GM19463 (cell line): ENCODE data around the gene PIGH.
A peak's percentile ranks its signal among the peaks of the same experiment; 100 is the strongest.
"Not testable (repeated sequence)": the region's sequence is repeated elsewhere in the genome, so short reads cannot be mapped to it uniquely, and the experiment has no call there.

ENCODE experiments used
- ATAC-seq: cut with Tn5 transposase; IDR thresholded peaks from one replicate; pipeline ENCODE4 v1.9.1; 2021; ENCODE audit warnings: mild to moderate bottlenecking, moderate library complexity; ENCODE audit not compliant: unreplicated experiment

PIGH gene, protein sequence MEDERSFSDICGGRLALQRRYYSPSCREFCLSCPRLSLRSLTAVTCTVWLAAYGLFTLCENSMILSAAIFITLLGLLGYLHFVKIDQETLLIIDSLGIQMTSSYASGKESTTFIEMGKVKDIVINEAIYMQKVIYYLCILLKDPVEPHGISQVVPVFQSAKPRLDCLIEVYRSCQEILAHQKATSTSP

DNA sequence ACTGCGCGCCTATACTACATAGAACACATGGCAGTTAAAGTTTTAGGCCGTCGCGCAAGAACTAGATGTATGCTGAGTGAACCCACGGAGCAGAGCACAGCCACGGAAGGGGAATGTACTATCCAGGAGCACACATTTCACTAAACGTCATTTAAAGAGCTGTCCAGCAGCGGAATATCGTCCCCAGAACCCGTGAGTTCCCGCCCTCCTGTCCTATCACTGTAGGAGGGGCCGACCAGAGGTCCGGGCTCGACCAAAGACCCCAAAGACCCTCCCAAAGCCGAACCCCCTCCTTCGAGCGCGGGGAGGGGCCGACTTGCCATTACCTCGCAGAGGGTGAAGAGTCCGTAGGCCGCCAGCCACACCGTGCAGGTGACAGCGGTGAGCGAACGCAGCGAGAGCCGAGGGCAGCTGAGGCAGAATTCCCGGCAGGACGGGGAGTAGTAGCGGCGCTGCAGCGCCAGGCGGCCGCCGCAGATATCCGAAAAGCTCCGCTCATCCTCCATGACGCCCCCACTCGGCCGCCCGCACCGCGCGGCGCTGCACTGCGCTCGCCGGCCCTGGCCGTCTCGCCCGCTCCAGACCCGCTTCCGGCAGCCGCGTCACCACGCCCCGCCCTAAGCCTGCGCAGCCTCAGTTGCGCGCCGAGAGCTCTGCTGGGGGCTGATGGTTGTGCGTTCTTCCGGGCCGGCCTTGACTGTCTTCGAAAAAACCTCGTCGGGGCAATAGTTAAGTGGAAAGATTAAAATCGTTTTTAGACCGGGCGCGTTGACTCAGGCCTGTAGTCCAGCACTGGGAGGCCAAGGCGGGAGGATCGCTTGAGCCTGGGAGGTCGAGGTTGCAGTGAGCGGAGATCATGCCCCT, at the start of gene PIGH:
Gene PIGH, minus strand, starts transcription at position 571 of the 864 bp plus-strand sequence. Its CDS starts 65 bp downstream, at position 506.
- ATAC-seq, result peak; percentile 95

DNA sequence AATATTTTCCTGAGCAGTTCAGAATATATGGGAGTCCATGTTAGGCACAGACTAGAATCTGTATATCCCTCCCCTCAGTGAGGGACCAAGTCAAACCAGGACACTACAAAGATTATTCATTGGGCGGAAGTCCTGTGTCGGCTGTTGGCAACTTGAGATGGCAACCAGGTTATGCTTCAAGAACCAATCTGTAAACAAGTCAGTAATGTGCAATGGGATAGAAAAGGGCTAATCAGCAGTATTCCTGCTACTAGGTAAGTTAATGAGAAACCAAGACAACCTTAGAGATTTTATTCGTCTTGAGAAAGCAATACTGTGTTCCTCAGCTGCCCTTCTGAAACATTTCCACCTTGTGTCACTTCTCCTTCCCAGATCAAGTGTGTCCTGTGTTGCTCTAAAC, 46.1 kb upstream of the PIGH start:
- no peak for ATAC-seq

DNA sequence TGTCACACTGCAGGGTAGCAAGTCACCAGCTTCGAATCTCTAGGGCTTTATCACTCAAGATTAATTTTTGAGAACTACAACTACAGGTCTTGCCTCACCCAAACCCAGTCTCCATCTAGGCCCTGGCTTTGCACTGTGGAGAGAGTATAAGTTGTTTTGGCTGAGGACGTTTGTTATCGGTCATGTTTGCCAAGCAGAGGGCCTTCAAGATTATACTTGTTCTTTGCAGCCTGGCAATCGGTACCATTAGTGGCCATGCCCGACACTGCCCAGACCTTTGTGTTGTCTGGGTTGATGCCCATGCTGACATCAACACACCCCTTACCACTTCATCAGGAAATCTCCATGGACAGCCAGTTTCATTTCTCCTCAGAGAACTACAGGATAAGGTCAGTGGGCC, 45.3 kb upstream of the PIGH start:
- no peak for ATAC-seq

DNA sequence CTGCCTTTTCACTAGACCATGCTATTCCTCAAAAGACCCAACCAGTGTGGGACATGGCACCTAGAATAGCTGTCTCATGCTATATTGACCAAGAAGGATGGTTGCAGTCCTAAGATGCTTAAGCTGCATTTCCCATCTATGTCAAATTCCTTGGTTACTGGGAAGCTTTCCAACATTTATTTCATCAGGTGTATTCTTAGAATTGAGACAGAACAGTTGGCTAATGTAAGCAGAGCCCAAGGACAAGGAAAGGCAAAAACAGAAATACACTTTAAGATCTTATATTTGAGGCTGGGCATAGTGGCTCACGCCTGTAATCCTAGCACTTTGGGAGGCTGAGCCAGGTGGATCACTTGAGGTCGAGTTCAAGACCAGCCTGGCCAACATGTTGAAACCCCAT, 44.4 kb upstream of the PIGH start:
- ATAC-seq, result no peak

DNA sequence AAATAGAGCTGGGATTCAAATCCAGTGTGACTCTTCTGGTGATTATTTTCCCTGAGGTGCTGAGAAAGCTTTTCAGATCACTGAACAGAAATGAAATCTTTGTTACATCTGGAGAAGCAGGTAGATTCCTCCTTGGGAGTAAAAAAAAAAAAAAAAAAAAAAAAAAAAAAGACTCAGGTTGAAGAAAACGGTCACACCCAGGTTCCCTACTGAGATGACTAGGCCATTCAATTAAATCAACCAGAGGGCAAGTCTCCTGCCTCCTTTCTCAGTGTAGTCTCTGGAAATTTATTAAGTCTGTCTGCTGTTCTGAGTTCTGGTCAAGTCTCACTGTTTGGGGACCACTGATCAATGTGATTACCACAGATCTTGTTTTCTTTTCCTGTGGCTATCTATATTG, 43.6 kb upstream of the PIGH start:
- ATAC-seq, result no peak

DNA sequence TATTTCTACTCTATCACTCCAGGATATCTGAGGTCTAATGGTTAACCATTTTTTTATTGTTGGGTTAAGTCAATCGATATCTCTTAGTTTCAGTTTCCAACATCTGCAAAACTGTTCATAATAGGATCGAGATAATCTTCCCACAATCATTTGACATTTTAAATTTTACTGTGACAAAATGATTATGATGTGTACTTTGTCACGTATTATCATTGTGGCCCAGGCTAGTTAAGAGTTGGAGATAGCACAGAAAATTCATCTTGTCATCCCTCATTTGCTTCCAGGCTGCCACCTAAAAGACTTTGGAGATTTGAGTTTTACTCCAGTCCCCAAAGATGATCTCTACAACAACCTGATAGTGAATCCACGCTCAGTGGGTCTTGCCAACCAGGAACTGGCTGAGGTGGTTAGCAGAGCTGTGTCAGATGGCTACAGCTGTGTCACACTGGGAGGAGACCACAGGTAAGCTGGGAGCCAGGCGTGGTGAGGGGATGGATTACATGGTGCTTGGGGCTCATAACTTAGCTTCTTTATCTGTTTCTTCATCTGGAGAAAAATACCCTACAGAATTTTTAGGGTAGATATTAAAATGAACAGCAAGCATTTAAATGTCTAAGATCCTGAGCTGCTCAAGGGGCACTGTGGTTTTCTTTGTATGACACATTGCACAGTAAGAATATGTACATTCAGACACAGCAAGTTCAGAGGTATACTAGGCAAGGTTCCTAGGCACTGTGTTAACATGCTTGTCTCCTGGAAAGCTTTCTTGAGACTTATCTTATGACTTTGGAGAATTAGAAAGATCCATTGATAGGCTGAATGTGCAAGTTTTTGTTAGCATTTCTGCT, 42.1 kb upstream of the PIGH start:
- no peak for ATAC-seq

DNA sequence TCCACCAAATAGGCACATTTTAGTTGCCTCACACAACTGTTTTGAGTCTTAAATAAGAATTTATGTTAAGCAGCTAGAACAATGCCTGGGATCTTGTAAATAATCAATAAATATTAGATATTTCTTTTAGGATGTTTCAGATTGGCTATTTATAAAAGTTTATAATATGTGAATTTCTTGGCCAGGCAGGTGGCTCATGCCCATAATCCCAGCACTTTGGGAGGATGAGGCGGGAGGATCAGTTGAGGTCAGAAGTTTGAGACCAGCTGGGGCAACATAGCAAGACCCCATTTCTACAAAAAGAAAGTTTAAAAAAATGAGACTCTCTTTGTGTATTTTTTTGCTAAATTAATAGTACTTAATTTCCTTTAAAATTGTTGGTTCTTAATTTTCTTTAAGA, 41.4 kb upstream of the PIGH start:
- no peak for ATAC-seq

DNA sequence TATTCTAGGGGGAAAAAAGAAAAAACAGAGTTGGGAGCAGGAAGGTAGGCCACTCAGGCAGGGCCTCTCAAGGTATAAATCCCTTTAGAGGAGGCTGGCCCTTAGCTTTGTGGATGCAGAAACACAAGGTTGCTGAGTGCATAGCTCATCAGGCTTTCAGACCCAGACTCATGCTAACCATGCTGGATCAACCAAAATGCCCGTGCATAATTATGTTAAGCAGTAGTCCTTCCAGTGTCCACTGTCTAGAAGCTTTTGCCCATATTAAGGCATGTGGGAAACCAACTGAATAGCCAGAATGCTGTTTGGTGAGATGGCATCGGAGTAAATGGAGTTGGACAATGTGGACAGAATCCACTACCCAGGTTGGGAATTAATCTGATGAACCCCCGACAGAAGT, 38.6 kb upstream of the PIGH start:
- no peak for ATAC-seq

DNA sequence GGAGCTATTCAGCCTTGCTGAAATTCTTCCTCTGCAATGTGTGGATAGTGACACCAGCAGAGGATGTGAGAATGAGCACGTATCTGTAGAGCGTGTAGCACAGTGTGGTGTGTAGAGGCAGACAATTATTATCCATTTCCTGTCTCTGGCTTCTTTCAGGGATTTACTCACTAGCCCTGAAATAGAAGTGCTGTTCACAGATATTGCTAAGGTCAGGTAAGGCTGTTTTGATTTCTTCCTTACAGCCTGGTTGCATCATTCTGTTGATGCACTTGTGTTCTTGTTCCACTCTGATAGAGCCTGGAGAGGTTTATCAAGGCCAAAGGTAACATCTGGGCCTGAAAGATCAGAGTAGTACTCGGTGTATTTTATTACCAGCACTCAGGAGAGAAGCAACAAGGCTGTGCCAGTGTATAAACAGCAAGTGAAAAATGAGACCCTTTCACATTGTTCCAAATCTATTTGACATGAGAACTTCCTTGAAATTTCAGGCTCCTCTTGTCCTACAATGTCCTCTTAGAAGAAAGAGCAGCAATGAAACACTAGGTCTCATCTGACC, 36.4 kb upstream of the PIGH start:
- no peak for ATAC-seq

DNA sequence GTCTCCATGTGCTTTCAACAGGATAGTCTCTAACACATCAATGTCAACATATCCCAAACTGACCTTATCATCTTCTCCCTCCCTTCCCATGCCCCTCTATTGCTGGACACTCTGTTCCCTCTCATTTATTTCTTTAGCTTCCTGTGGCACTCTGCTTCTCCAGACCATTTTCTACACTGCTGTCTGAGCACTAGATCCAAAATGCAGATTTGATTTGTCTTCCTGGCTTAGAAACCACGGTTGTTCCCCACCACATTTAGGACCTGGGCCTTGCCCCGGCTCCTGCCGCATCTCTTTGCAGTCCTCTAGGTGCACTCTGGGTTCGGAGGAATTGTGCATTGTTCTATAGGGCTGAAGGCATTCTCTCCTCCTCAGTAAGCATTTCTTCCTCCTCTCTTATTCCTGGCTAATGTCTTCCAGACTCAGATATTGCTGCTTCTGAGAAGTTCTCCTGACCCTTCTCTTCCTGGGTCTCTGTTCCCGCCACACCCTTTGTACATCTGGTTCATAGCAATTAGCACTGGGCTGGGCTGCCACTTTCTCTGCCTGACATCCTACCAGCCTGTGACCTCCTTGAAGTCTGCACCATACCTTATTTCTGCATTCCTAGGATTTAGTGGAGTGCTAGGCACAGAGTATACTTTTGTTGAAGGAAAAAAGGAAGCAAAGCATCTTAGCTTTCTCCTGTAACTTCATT, 33.5 kb upstream of the PIGH start:
- ATAC-seq, result no peak

DNA sequence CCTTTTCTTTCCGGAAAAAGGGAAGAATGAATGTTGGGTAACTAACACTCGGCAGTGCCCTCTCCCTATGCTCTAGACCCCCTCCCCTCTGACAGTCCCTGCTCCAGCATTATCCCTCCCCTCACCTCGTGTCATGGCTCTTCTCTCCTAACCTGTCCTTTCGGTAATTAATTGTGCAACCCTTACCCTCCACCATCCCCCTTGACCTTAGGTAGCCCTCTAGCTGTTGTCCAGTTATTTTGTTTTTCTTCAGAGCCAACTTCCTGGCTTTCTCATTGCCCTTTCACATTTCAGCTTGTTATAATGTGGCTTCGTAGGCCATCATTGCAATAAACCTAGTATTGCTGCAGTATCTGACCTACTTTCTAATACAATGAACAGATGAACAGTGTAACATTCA, 30.9 kb upstream of the PIGH start:
- ATAC-seq, result no peak

DNA sequence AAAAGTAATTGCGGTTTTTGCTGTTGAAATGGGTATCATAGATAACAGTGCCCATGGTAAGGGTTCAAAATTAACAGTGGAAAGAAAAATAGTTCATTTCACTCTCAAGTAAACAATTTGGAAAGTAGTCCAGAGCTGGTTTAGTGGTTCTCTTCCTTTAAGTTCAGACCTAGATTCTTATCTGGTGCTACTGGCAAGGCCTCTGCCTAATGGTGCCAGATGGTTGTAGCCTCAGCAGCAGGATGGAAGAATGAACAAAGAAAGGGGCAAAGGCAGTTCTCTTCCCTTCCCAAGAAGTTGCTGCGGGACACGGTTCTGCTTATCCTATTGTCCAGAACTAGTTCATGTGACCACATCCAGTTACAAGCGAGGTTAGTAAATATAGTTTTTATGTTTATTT, 30.1 kb upstream of the PIGH start:
- ATAC-seq, result no peak

DNA sequence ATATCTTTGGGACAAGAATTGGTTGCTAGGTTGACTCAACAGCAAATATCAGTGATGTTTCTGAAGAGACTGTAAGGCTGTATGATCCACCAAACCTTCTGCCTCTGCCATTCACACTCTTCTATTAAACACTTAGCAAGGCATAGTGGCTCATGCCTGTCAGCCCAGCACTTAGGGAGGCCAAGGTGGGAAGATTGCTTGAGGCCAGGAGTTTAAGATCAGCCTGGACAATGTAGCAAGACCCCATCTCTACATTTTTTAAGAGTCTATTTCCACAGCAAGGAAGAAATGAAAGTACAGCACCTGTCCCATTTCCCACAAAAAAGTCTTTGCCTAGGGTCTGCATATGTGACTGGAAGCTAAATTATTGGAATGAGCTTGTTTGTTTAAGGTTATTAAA, 27.5 kb upstream of the PIGH start:
- no peak for ATAC-seq

DNA sequence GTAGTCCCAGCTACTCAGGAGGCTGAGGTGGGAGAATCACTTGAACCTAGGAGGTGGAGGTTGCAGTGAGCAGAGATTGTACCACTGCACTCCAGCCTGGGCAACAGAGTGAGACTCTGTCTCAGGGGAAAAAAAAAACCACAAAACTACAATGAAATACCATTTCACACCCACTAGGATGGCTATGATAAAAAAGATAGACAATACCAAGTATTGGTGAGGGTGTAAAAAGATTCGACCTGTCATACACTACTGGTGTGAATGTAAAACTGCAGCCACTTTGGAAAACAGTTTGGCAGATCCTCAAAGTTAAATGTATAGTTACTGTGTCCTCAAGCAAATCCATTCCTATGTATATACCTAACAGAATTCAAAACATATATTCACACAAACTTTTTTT, 26.1 kb upstream of the PIGH start:
- ATAC-seq, result not testable (repeated sequence)

DNA sequence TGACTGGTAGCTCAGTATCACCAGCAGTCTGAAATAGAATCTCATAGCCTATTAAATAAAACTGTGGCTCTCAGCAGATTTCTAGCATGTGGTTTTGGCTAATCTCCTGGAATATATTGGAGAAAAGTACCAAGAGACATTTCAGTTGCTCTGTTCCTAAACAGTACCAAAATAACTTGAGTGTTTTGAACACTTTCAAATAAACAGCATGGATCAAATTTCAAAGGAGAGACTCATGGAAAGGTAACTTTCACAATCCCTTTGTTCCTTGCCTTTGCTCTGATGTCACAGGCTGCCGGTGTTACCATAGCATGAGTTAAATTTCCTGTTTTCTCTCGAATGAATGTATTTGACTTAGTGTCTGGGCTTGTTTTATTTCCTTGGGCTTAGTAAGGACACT, 23.0 kb upstream of the PIGH start:
- no peak for ATAC-seq

DNA sequence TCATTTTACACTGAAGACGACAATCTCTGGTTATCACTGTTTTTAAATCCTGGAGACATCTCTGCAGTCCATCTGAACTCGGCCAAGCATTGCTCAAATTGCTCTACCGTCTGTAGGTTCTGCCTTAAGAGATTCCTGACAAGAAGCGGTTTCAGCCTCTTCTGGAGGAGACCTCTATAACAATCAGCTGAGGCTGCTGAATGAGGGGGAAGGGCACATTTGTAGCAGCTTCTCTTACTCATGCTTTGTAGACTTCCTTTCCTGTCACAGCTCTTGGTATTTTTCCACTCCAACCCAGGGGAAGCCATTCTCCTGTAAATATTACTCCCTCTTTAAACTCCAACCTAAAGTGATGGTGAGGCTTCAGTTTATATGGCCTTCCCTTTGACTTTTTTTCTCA, 22.6 kb upstream of the PIGH start:
- no peak for ATAC-seq

DNA sequence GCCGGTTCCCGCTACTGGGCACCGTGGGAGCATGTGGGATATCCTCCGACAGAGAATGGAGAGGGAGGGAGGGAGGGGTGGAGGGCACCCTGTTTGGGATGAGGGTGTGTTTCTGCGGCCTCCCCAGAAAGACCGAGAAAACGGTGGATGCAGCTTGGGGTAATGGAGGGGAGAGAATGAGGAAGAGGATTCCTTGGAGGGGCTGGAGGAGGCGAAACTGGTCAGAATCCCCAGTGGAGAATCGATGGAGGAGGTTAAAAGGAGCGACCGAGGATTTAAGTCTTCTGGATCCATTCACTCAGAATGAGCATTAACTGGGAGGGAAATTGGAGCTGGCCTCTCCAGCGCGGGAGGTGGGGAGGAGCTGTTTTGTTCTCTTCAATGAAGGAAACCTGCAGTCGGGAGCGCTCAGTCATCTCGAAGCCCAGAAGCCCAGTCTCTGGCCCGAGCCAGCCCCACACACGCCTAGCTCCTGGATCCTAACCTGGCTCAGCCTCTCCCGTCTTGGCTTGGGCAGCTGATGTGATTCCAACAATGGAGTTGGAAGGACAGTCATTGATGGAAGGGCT, 20.2 kb upstream of the PIGH start:
- no peak for ATAC-seq

DNA sequence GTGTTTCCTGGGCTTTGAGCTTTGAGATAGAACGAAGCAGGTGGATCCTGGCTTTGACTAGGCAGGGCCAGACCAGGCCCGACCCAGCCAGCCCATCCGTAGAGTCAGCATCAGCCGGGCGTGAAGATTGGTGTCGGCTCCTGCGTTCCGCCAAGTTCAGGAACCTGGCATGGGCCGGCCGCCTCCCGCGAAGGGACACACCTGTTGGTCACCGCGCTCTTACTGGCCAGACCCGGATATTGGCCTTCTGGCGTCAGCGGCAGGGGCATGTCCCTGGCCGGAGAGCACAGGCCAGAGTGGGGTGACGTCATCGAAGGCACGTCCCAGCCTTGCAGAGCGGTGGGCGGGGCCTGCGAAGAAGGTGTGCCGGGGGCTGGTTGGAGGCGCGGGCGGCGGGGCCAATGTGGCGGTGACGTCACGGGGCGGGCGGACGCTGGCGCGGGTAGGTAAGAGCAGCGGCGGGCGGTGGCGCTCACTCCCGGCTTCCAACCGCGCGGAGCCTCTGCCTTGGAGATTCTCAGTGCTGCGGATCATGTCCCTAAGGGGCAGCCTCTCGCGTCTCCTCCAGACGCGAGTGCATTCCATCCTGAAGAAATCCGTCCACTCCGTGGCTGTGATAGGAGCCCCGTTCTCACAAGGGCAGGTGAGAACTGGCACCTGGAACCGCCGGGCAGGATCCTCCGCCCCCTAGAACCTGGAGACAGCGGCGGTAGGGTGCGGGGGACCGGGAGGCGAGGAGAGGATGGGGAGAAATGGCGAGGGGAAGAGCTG, 19.6 kb upstream of the PIGH start, which contains the start of gene ARG2:
Gene ARG2, plus strand, starts transcription at position 475 of the 771 bp plus-strand sequence. Its CDS starts 58 bp downstream, at position 533.
- peak; percentile 95 for ATAC-seq

DNA sequence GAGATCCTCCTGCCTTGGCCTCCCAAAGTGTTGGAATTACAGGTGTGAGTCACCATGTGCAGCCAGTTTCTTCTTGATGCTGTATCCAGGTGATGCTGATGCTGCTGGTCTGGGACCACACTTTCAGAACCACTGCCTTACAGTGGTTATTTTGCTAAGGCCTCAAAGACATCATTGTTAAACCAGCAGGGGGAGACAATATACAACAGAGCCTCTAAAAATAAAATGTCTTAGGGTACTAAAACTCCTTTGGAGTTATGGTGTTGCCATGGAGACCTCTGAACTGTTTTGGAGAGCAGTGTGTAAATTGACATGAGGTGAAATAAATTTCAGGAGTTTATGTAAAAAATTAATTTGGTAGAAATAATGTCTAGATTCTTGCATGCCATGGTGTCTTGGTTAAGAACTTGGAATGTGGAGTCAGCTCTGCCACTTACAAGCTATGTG, 18.6 kb upstream of the PIGH start:
- no peak for ATAC-seq
